ENCODE data around the gene FUNDC1. TPM values are rescaled to one million over a fixed set of nuclear protein-coding genes. Genes with fewer than 3 reads are reported as not detected.

Gene FUNDC1
- polyA plus RNA-seq, 1 donor = 28.8 TPM

GRCh38 chrX:44483965-44484606 lies 58.6 kb downstream of the FUNDC1 start:
- no peak for DNase-seq

- no peak for DNase-seq
These were observed 60.1 kb downstream of the FUNDC1 start for GRCh38 chrX:44482575-44482974.

GRCh38 chrX:44480591-44480990 lies 62.1 kb downstream of the FUNDC1 start:
- DNase-seq = peak; percentile 27

GRCh38 chrX:44474410-44474809 lies 68.2 kb downstream of the FUNDC1 start:
- DNase-seq = no peak

Other genes with a start within 250 kb of the FUNDC1 start
- 9.0 TPM for gene EFHC2, start 199.2 kb downstream of the FUNDC1 start, polyA plus RNA-seq (ENCODE audit: insufficient read length)

Data from left kidney (tissue), 2 donors.